ENCODE data around the gene TMEM40. TPM values are rescaled to one million over a fixed set of nuclear protein-coding genes. Genes with fewer than 3 reads are reported as not detected.

The TMEM40 gene
- total and polyA plus RNA-seq, 2 donors (not counting 1 experiment from before 2014, with no cell fraction given), result 0.33 TPM; not detected in 1

GRCh38 chr3:12689997-12690711 lies 68.9 kb downstream of the TMEM40 start:
- POLR2A ChIA-PET, result no interaction called here
- H3K27me3 Mint-ChIP-seq, result peaks cover 11% of the 10 kb centered on the region

More at GRCh38 chr3:12689997-12690711, 68.9 kb downstream of the TMEM40 start:
- Histone ChIP-seq H3K9me3 (ENCODE audit: control extremely low read depth in 1 of 3, control insufficient read depth in 2 of 3, insufficient read depth in 1 of 3, low read length in 2 of 3) (no peaks in the 10 kb centered on the region), H2AFZ (ENCODE audit: insufficient read depth, low read depth, low read length, poor library complexity, severe bottlenecking) (no peak overlapping the region), H3K36me3 (replicated peaks in 1 of 2; ENCODE audit: control extremely low read depth in 1 of 2, control insufficient read depth in 1 of 2, extremely low read depth in 1 of 2, insufficient read depth in 2 of 2, low read length in 1 of 2) (no peaks in the 10 kb centered on the region), H3K27me3 (replicated peaks in 1 of 4; ENCODE audit: control extremely low read depth in 1 of 4, control insufficient read depth in 3 of 4, insufficient read depth in 4 of 4, low read length in 3 of 4) (no peaks in the 10 kb centered on the region), H3K79me2 (ENCODE audit: control insufficient read depth, insufficient read depth, low read length) (no peaks in the 10 kb centered on the region), H4K20me1 (ENCODE audit: control insufficient read depth, insufficient read depth, low read length, poor library complexity, severe bottlenecking) (no peaks in the 10 kb centered on the region), H3K27ac (ENCODE audit: low read length in 2 of 2) (no peak overlapping the region), H3K4me1 (ENCODE audit: control insufficient read depth in 2 of 2, insufficient read depth in 2 of 2, low read length in 2 of 2) (no peaks in the 10 kb centered on the region), H3K4me2 (replicated peaks; ENCODE audit: low read depth, low read length, poor library complexity, severe bottlenecking) (no peak overlapping the region), H3K4me3 (ENCODE audit: control extremely low read depth in 1 of 5, extremely low read depth in 1 of 5, insufficient read depth in 1 of 5, low read depth in 2 of 5, low read length in 4 of 5) (no peak overlapping the region), H3K9ac (ENCODE audit: low read length) (no peak overlapping the region)
- Mint-ChIP-seq H3K27ac (no peak overlapping the region), H3K4me3 (no peak overlapping the region), H3K9me3 (ENCODE audit: insufficient read depth) (no peaks in the 10 kb centered on the region), H3K4me1 (no peaks in the 10 kb centered on the region)
- intact Hi-C loops (cut with micrococcal nuclease), result no loop called here
- TF ChIP-seq CTCF (IDR thresholded peaks at IDR 0.05) (no peak), EZH2 (IDR thresholded peaks at IDR 0.05; ENCODE audit: borderline replicate concordance, insufficient read depth, low read depth, low read length, poor library complexity, severe bottlenecking) (no peak)
- CTCF ChIA-PET, result interaction anchor here (1.0 kb wide), 1 partner anchor 101 kb away, joined by 3 read pairs; no protein-coding TSS in a partner anchor
- WGBS (ENCODE audit: insufficient coverage), result 85% methylated on average over 7 of the region's 11 CpGs
- DNase-seq (no peak), ATAC-seq (ENCODE audit: low read depth) (no peak)

Measured in B cell (primary cell).